Cardiac fibroblast (primary cell): ENCODE measurements around the gene ATP13A1.
"Not testable (repeated sequence)": the region's sequence is repeated elsewhere in the genome, so short reads cannot be mapped to it uniquely, and the experiment has no call there.

Experiments used
- DNase-seq, 2 donors: peaks; one replicate each; pipeline versions ENCODE4 v3.0.0 to v3.0.0-alpha.2; 2010; ENCODE audit warnings: low read depth in 2 of 2
- H3K4me3 ChIP-seq, 2 donors: replicated peaks in 1 of 2; 1 replicate in 1 of 2; 2 replicates in 1 of 2; pipeline ENCODE4 v1.5.1; 2011; ENCODE audit warnings: low read depth in 2 of 2, low read length in 2 of 2, mild to moderate bottlenecking in 2 of 2, moderate library complexity in 1 of 2
- TF ChIP-seq, protein P1 (sequence below): IDR thresholded peaks from one replicate; pipeline ENCODE4 v1.5.1; 2011; ENCODE audit warnings: low read depth, mild to moderate bottlenecking, low read length, inconsistent platforms

The ATP13A1 gene

DNA sequence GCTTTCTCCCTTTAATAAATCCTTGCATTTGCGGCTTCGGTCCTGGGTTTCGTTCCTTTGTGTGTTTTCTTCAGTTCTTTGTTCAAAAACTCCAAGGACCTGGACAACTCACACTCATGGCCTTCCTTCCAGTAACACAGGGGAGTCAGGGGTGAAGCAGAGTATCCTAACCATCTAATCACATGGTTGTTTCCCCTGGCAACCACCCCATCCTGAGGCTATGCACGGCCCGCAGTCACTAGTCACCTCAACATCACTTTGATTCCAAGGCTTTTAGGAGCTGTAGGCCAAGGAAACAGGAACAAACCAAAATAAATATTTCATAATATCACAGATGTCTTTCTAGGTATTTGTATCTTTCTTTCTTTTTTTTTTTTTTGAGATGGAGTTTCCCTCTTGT is 34.1 kb upstream of the ATP13A1 start:
- DNase-seq = no peak
- TF ChIP-seq, protein P1, sequence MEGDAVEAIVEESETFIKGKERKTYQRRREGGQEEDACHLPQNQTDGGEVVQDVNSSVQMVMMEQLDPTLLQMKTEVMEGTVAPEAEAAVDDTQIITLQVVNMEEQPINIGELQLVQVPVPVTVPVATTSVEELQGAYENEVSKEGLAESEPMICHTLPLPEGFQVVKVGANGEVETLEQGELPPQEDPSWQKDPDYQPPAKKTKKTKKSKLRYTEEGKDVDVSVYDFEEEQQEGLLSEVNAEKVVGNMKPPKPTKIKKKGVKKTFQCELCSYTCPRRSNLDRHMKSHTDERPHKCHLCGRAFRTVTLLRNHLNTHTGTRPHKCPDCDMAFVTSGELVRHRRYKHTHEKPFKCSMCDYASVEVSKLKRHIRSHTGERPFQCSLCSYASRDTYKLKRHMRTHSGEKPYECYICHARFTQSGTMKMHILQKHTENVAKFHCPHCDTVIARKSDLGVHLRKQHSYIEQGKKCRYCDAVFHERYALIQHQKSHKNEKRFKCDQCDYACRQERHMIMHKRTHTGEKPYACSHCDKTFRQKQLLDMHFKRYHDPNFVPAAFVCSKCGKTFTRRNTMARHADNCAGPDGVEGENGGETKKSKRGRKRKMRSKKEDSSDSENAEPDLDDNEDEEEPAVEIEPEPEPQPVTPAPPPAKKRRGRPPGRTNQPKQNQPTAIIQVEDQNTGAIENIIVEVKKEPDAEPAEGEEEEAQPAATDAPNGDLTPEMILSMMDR = no peak

DNA sequence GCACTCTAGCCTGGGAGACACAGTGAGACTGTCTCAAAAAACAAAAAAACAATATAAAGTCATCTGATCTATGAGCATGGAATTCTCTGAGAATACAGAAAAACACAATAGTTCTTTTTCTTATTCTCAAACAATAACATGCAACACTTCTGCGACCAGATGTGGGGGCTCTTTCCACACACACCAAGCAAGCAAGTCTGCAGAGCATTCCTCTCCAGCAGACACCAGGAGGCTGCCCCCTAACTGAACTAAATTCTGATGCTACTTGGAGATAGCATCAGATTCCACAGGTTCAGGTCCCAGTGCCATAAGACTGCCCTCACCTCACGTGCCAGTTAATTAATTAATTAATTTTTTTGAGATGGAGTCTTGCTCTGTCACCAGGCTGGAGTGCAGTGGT is 32.9 kb upstream of the ATP13A1 start:
- H3K4me3 ChIP-seq = no peak overlapping the region
- no peak for DNase-seq
- TF ChIP-seq, protein P1 = no peak

More for the DNA sequence above, 34.1 kb upstream of the ATP13A1 start:
- H3K4me3 ChIP-seq = no peak overlapping the region

DNA sequence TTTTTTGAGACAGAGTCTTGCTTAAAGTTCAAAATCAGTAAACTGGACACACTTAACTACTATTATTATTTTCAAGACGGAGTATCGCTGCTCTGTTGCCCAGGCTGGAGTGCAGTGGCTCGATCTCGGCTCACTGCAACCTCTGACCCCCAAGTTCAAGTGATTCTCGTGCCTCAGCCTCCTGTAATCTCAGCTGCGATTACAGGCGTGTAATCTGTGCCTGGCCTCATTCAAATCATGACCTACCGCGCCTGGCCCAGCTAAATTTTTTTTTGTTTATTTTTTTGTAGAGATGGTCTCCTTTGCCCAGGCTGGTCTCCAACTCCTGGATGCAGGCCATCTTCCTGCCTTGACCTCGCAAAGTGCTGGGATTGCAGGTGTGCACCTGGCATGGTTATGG is 28.2 kb upstream of the ATP13A1 start:
- TF ChIP-seq, protein P1 = no peak
- DNase-seq = no peak
- no peak overlapping the region for H3K4me3 ChIP-seq

DNA sequence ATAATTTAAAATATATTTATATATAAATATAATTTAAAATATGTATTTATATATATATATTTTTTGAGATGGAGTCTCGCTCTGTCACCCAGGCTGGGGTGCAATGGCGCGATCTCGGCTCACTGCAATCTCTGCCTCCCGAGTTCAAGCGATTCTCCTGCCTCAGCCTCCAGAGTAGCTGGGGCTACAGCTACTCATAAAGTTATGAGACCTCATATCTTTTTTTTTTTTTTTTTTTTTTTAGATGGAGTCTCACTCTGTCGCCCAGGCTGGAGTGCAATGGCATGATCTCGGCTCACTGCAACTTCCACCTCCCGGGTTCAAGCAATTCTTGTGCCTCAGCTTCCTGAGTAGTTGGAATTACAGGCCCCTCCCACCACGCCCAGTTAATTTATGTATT is 25.5 kb upstream of the ATP13A1 start:
- not testable (repeated sequence) for H3K4me3 ChIP-seq, DNase-seq

DNA sequence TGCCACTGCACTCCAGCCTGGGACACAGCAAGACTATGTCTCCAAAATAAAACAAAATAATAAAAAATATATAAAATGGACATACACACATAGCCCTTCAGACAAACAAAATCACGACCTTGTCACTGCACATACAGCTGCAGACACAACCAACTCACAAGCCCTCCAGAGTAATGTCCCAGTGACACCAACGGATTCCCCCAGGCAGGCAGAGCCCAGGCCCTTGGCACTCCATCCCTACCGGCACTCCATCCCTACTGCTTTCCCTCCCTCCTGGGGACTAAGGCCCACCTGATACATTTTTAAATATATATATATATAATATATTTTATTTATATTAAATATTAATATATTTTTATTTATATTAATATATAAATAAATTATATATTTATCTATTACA is 23.6 kb upstream of the ATP13A1 start:
- no peak for DNase-seq
- TF ChIP-seq, protein P1 = no peak
- H3K4me3 ChIP-seq = no peak overlapping the region

DNA sequence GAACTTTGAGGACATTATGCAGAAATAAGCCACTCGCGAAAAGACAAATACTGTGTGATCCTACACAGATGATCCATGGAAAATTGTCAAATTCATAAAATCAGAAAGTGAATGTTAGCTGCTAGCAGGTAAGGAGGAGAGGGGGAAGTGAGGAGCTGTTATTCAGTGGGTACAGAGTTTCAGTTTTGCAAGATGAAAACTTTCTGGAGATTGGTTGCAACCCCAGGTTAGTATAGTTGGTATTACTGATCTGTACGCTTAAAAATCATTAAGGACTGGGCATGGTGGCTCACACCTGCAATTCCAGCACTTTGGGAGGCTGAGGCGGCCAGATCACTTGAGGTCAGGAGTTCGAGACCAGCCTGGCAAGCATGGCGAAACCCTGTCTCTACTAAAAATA is 23.1 kb upstream of the ATP13A1 start:
- TF ChIP-seq, protein P1 = no peak
- DNase-seq = no peak

DNA sequence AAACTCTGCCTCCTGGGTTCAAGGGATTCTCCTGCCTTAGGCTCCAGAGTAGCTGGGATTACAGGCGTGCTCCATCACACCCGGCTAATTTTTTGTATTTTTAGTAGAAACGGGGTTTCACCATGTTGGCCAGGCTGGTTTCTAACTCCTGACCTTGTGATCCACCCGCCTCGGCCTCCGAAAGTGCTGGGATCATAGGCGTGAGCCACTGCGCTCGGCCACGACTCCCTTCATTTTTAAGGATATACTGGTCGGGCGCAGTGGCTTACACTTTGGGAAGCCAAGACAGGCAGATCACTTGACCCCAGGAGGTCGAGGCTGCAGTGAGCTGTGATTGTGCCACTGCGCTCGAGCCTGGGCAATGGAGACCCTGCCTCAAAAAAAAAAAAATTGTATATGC is 22.6 kb upstream of the ATP13A1 start:
- DNase-seq, H3K4me3 ChIP-seq: not testable (repeated sequence)

More for the DNA sequence above, 23.1 kb upstream of the ATP13A1 start:
- H3K4me3 ChIP-seq = no peak overlapping the region

DNA sequence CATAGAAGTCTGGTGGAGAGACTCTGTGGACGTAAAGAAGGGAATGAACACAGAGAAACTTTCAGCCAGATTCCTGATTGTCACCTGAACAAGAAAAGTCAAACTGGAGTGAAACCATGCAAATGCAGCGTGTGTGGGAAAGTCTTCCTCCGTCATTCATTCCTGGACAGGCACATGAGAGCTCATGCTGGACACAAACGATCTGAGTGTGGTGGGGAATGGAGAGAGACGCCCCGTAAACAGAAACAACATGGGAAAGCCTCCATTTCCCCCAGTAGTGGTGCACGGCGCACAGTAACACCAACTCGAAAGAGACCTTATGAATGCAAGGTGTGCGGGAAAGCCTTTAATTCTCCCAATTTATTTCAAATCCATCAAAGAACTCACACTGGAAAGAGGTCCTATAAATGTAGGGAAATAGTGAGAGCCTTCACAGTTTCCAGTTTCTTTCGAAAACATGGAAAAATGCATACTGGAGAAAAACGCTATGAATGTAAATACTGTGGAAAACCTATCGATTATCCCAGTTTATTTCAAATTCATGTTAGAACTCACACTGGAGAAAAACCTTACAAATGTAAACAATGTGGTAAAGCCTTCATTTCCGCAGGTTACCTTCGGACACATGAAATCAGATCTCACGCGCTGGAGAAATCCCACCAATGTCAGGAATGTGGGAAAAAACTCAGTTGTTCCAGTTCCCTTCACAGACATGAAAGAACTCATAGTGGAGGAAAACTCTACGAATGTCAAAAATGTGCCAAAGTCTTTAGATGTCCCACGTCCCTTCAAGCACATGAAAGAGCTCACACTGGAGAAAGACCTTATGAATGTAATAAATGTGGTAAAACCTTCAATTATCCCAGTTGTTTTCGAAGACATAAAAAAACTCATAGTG is 15.9 kb upstream of the ATP13A1 start:
- no peak overlapping the region for H3K4me3 ChIP-seq
- TF ChIP-seq, protein P1 = no peak

More for the DNA sequence above, 15.9 kb upstream of the ATP13A1 start:
- no peak for DNase-seq
